IgD-negative memory B cell (primary cell): Measurements from ENCODE around the gene COL20A1. TPM values are rescaled to one million over a fixed set of nuclear protein-coding genes. Genes with fewer than 3 reads are reported as not detected.

Source experiments
- H3K27ac Mint-ChIP-seq, 3 donors: one replicate each; pipeline ENCODE4 v1.8.0; 2020 to 2022; ENCODE audit warnings: mild to moderate bottlenecking in 3 of 3, mixed read lengths in 3 of 3, moderate library complexity in 1 of 3
- H3K27me3 Mint-ChIP-seq: one replicate; pipeline ENCODE4 v1.8.0; 2021; ENCODE audit warnings: mixed read lengths
- H3K36me3 Mint-ChIP-seq: one replicate; pipeline ENCODE4 v1.8.0; 2020; ENCODE audit warnings: mild to moderate bottlenecking, mixed read lengths
- H3K4me1 Mint-ChIP-seq, 3 donors: one replicate each; pipeline ENCODE4 v1.8.0; 2020 to 2022; ENCODE audit warnings: mixed read lengths in 3 of 3, mild to moderate bottlenecking in 1 of 3
- H3K4me3 Mint-ChIP-seq, 4 donors: one replicate each; pipeline ENCODE4 v1.8.0; 2020 to 2022; ENCODE audit warnings: mild to moderate bottlenecking in 4 of 4, mixed read lengths in 4 of 4, moderate library complexity in 3 of 4
- H3K9me3 Mint-ChIP-seq, 3 donors: one replicate each; pipeline ENCODE4 v1.8.0; 2020 to 2021; ENCODE audit warnings: mixed read lengths in 3 of 3, mild to moderate bottlenecking in 1 of 3
- polyA plus RNA-seq: library from polyadenylated mRNA; unstranded; fragments of 300-500 nt; fragmentation: Illumina TruSeq; gene quantifications from one replicate; pipeline ENCODE4 v1.2.3, GENCODE V29; 2021

COL20A1 gene
- polyA plus RNA-seq, 1 donor from 2014 or later: not detected

- H3K4me1 Mint-ChIP-seq: peaks cover 0 to 3% (median 0%) of the 10 kb centered on the region in 3 donors
- H3K9me3 Mint-ChIP-seq: no peaks in the 10 kb centered on the region
- no peak overlapping the region for H3K27ac Mint-ChIP-seq
- H3K4me3 Mint-ChIP-seq: no peak overlapping the region
- no peaks in the 10 kb centered on the region for H3K27me3 Mint-ChIP-seq
- H3K36me3 Mint-ChIP-seq: no peaks in the 10 kb centered on the region
These were observed 3.5 kb upstream of the COL20A1 start for GRCh38 chr20:63289311-63290135.

- Mint-ChIP-seq H3K27ac (no peak overlapping the region), H3K4me3 (no peak overlapping the region), H3K36me3 (no peaks in the 10 kb centered on the region)
These were observed 2.8 kb upstream of the COL20A1 start for GRCh38 chr20:63290136-63290676.

GRCh38 chr20:63290677-63291472 lies 2.1 kb upstream of the COL20A1 start:
- Mint-ChIP-seq H3K36me3 (no peaks in the 10 kb centered on the region), H3K27ac (no peak overlapping the region), H3K27me3 (peaks cover 4% of the 10 kb centered on the region), H3K4me3 (no peak overlapping the region), H3K4me1 (peaks cover 0 to 3% (median 1%) of the 10 kb centered on the region in 3 donors), H3K9me3 (no peaks in the 10 kb centered on the region)

More at GRCh38 chr20:63290136-63290676, 2.8 kb upstream of the COL20A1 start:
- Mint-ChIP-seq H3K4me1 (peaks cover 0 to 3% (median 1%) of the 10 kb centered on the region in 3 donors), H3K9me3 (no peaks in the 10 kb centered on the region), H3K27me3 (peaks cover 4% of the 10 kb centered on the region)

- peaks cover 0 to 3% (median 1%) of the 10 kb centered on the region in 3 donors for H3K4me1 Mint-ChIP-seq
- H3K27ac Mint-ChIP-seq: no peak overlapping the region
- H3K36me3 Mint-ChIP-seq: no peaks in the 10 kb centered on the region
- H3K4me3 Mint-ChIP-seq: no peak overlapping the region
- no peaks in the 10 kb centered on the region for H3K9me3 Mint-ChIP-seq
- peaks cover 4% of the 10 kb centered on the region for H3K27me3 Mint-ChIP-seq
These were observed 1.2 kb upstream of the COL20A1 start for GRCh38 chr20:63291811-63292210.

GRCh38 chr20:63292292-63292701 lies 689 bp upstream of the COL20A1 start:
- Mint-ChIP-seq H3K36me3 (no peaks in the 10 kb centered on the region), H3K27ac (no peak overlapping the region), H3K9me3 (no peaks in the 10 kb centered on the region), H3K4me1 (peaks cover 0 to 3% (median 1%) of the 10 kb centered on the region in 3 donors), H3K27me3 (peaks cover 4% of the 10 kb centered on the region), H3K4me3 (peak overlapping the region in 1 of 4 donors; percentile 49)

GRCh38 chr20:63293456-63293855 lies 470 bp downstream of the COL20A1 start:
- Mint-ChIP-seq H3K4me1 (peaks cover 0 to 3% (median 1%) of the 10 kb centered on the region in 3 donors), H3K36me3 (no peaks in the 10 kb centered on the region), H3K27ac (no peak overlapping the region), H3K4me3 (no peak overlapping the region), H3K9me3 (no peaks in the 10 kb centered on the region), H3K27me3 (peaks cover 6% of the 10 kb centered on the region)

- H3K4me1 Mint-ChIP-seq: peaks cover 0 to 3% (median 1%) of the 10 kb centered on the region in 3 donors
- peaks cover 0 to 3% (median 0%) of the 10 kb centered on the region in 3 donors for H3K9me3 Mint-ChIP-seq
- peaks cover 6% of the 10 kb centered on the region for H3K27me3 Mint-ChIP-seq
- peak overlapping the region in 1 of 4 donors; percentile 74 for H3K4me3 Mint-ChIP-seq
- H3K36me3 Mint-ChIP-seq: no peaks in the 10 kb centered on the region
- no peak overlapping the region for H3K27ac Mint-ChIP-seq
These were observed 1.0 kb downstream of the COL20A1 start for GRCh38 chr20:63293871-63294535.

- H3K4me1 Mint-ChIP-seq: peaks cover 0 to 3% (median 1%) of the 10 kb centered on the region in 3 donors
- peaks cover 6% of the 10 kb centered on the region for H3K27me3 Mint-ChIP-seq
- H3K4me3 Mint-ChIP-seq: peak overlapping the region in 1 of 4 donors; percentile 74
- no peak overlapping the region for H3K27ac Mint-ChIP-seq
- H3K9me3 Mint-ChIP-seq: peaks cover 0 to 4% (median 0%) of the 10 kb centered on the region in 3 donors
- H3K36me3 Mint-ChIP-seq: no peaks in the 10 kb centered on the region
These were observed 1.5 kb downstream of the COL20A1 start for GRCh38 chr20:63294536-63294900.

GRCh38 chr20:63295018-63295417 lies 2.0 kb downstream of the COL20A1 start:
- Mint-ChIP-seq H3K27me3 (peaks cover 6% of the 10 kb centered on the region), H3K36me3 (no peaks in the 10 kb centered on the region), H3K27ac (no peak overlapping the region), H3K9me3 (peaks cover 0 to 4% (median 0%) of the 10 kb centered on the region in 3 donors), H3K4me1 (peaks cover 0 to 3% (median 1%) of the 10 kb centered on the region in 3 donors), H3K4me3 (no peak overlapping the region)

GRCh38 chr20:63295422-63295821 lies 2.4 kb downstream of the COL20A1 start:
- peaks cover 0 to 3% (median 1%) of the 10 kb centered on the region in 3 donors for H3K4me1 Mint-ChIP-seq
- H3K27ac Mint-ChIP-seq: peak overlapping the region in 1 of 3 donors; percentile 53
- H3K36me3 Mint-ChIP-seq: no peaks in the 10 kb centered on the region
- peaks cover 9% of the 10 kb centered on the region for H3K27me3 Mint-ChIP-seq
- H3K9me3 Mint-ChIP-seq: peaks cover 0 to 4% (median 0%) of the 10 kb centered on the region in 3 donors
- H3K4me3 Mint-ChIP-seq: no peak overlapping the region

GRCh38 chr20:63295846-63296245 lies 2.9 kb downstream of the COL20A1 start:
- Mint-ChIP-seq H3K27me3 (peaks cover 9% of the 10 kb centered on the region), H3K27ac (peak overlapping the region in 1 of 3 donors; percentile 53), H3K4me1 (peaks cover 0 to 3% (median 1%) of the 10 kb centered on the region in 3 donors), H3K9me3 (peaks cover 0 to 4% (median 0%) of the 10 kb centered on the region in 3 donors), H3K4me3 (no peak overlapping the region), H3K36me3 (no peaks in the 10 kb centered on the region)

GRCh38 chr20:63296531-63297299 lies 3.7 kb downstream of the COL20A1 start:
- H3K4me3 Mint-ChIP-seq: no peak overlapping the region
- H3K27me3 Mint-ChIP-seq: peaks cover 9% of the 10 kb centered on the region
- no peak overlapping the region for H3K27ac Mint-ChIP-seq

GRCh38 chr20:63297371-63297781 lies 4.4 kb downstream of the COL20A1 start:
- H3K4me3 Mint-ChIP-seq: no peak overlapping the region

More at GRCh38 chr20:63296531-63297299, 3.7 kb downstream of the COL20A1 start:
- peaks cover 2 to 7% (median 6%) of the 10 kb centered on the region in 3 donors for H3K9me3 Mint-ChIP-seq
- H3K36me3 Mint-ChIP-seq: no peaks in the 10 kb centered on the region
- peaks cover 0 to 3% (median 1%) of the 10 kb centered on the region in 3 donors for H3K4me1 Mint-ChIP-seq

More at GRCh38 chr20:63297371-63297781, 4.4 kb downstream of the COL20A1 start:
- Mint-ChIP-seq H3K9me3 (peaks cover 2 to 8% (median 7%) of the 10 kb centered on the region in 3 donors), H3K36me3 (no peaks in the 10 kb centered on the region), H3K4me1 (peaks cover 0 to 1% (median 0%) of the 10 kb centered on the region in 3 donors), H3K27ac (no peak overlapping the region), H3K27me3 (peaks cover 11% of the 10 kb centered on the region)
